Activated CD8-positive, alpha-beta memory T cell treated with anti-CD3 and anti-CD28 coated beads, Interleukin-2, amount 50 U/mL, for 24 hours (primary cell): Measurements from ENCODE around the gene CLSTN3.

Source experiments
- DNase-seq: peaks from one replicate; pipeline ENCODE4 v3.0.0-alpha.2; 2020; ENCODE audit errors: extremely low read depth

The CLSTN3 gene

GRCh38 chr12:7188562-7189397 is 58.6 kb downstream of the CLSTN3 start:
- DNase-seq = no peak

- peak; percentile 65 for DNase-seq
These were observed 59.5 kb downstream of the CLSTN3 start, which contains the start of gene PEX5 for GRCh38 chr12:7189398-7190267. Gene PEX5, plus strand, starts transcription at chr12:7189686. Its CDS starts 692 bp downstream, at chr12:7190378.

- DNase-seq = no peak
These were observed 60.3 kb downstream of the CLSTN3 start for GRCh38 chr12:7190268-7191055.

GRCh38 chr12:7193674-7194073 is 63.5 kb downstream of the CLSTN3 start:
- DNase-seq = no peak

- no peak for DNase-seq
These were observed 67.7 kb downstream of the CLSTN3 start for GRCh38 chr12:7197841-7198240.

- DNase-seq = no peak
These were observed 72.9 kb downstream of the CLSTN3 start for GRCh38 chr12:7203109-7203508.

- no peak for DNase-seq
These were observed 74.9 kb downstream of the CLSTN3 start for GRCh38 chr12:7205091-7205490.

GRCh38 chr12:7206691-7207090 is 76.5 kb downstream of the CLSTN3 start:
- no peak for DNase-seq

GRCh38 chr12:7207866-7208625 is 77.9 kb downstream of the CLSTN3 start:
- DNase-seq = no peak
